Endothelial cell of umbilical vein (primary cell): ENCODE results near the gene ZNRF3. TPM values are rescaled to one million over a fixed set of nuclear protein-coding genes. Genes with fewer than 3 reads are reported as not detected.

ENCODE experiments used
- BruUV-seq: library from RNA; stranded (reverse); fragments of 400-500 nt; replicated peaks from 2 replicates; lab custom pipeline; 2021; lab: Mats Ljungman, UMichigan
- CTCF ChIA-PET: fragments of 300-600, 350-600 bp; sonication (Branson Sonifier 250); formaldehyde crosslinking; loops from one replicate; lab custom pipeline; 2021; ENCODE audit warnings: antibody characterized with exemption, inconsistent platforms; lab: Charles Lee
- POLR2A ChIA-PET: fragments of 300-600, 350-600 bp; sonication (Branson Sonifier 250); formaldehyde crosslinking; loops from one replicate; lab custom pipeline; 2021; ENCODE audit warnings: antibody characterized with exemption, inconsistent platforms; lab: Charles Lee
- DNase-seq: peaks from one replicate; pipeline ENCODE4 v3.0.0-alpha.2; 2011; ENCODE audit warnings: low read depth, low spot score
- FAIRE-seq: peaks from 2 replicates; lab custom pipeline; 2011; peaks lifted over from hg19 to GRCh38; lab: Jason Lieb, UNC
- H2AFZ ChIP-seq: 2 replicates; pipeline ENCODE4 v1.6.0; 2012; ENCODE audit warnings: low read depth, low read length, control low read depth, inconsistent platforms
- H3K27ac ChIP-seq: 2 replicates; pipeline ENCODE4 v1.5.1; 2011; ENCODE audit warnings: low read depth, mild to moderate bottlenecking, control low read depth, low read length, moderate library complexity; ENCODE audit not compliant: insufficient read depth
- H3K27me3 ChIP-seq, 2 experiments: 2 replicates each; pipeline versions ENCODE4 v1.6.0 to v1.6.1; 2011; ENCODE audit warnings: low read length in 2 of 2, mixed read lengths in 1 of 2; ENCODE audit not compliant: control insufficient read depth in 2 of 2, insufficient read depth in 2 of 2
- H3K36me3 ChIP-seq, 2 experiments: 2 replicates in 1 of 2; 3 replicates in 1 of 2; pipeline ENCODE4 v1.5.1; 2011; ENCODE audit warnings: low read length in 2 of 2, mild to moderate bottlenecking in 1 of 2, moderate library complexity in 1 of 2; ENCODE audit not compliant: control insufficient read depth in 2 of 2, insufficient read depth in 2 of 2; ENCODE audit errors: extremely low read depth in 1 of 2
- H3K4me1 ChIP-seq: 3 replicates; pipeline ENCODE4 v1.5.1; 2011; ENCODE audit warnings: mild to moderate bottlenecking, low read length; ENCODE audit not compliant: control insufficient read depth, insufficient read depth; ENCODE audit errors: extremely low read depth
- H3K4me2 ChIP-seq: 2 replicates; pipeline ENCODE4 v1.6.1; 2011; ENCODE audit warnings: low read length, control low read depth, mixed read lengths; ENCODE audit not compliant: insufficient read depth
- H3K4me3 ChIP-seq, 3 experiments: fragments of 200-600 bp in 1 of 3; sonication (generic), shearing (Covaris generic) in 1 of 3; replicated peaks in 1 of 3; 2 replicates each; pipeline ENCODE4 v1.5.1; 2011 to 2016; ENCODE audit warnings: control low read depth in 3 of 3, low read length in 3 of 3, mild to moderate bottlenecking in 2 of 3, inconsistent platforms in 1 of 3, low read depth in 1 of 3, moderate library complexity in 1 of 3; ENCODE audit not compliant: insufficient read depth in 1 of 3
- H3K79me2 ChIP-seq: 2 replicates; pipeline ENCODE4 v1.6.0; 2012; ENCODE audit warnings: low read length, inconsistent platforms; ENCODE audit not compliant: control insufficient read depth, insufficient read depth
- H3K9ac ChIP-seq: replicated peaks from 2 replicates; pipeline ENCODE3; 2011; ENCODE audit warnings: low read length, control low read depth; ENCODE audit not compliant: insufficient read depth; ENCODE audit errors: extremely low read depth
- H3K9me1 ChIP-seq: replicated peaks from 3 replicates; pipeline ENCODE4 v1.6.0; 2011; ENCODE audit warnings: mild to moderate bottlenecking, low read length; ENCODE audit not compliant: control insufficient read depth, insufficient read depth; ENCODE audit errors: extremely low read depth
- H3K9me3 ChIP-seq: replicated peaks from 2 replicates; pipeline ENCODE4 v1.5.1; 2012; ENCODE audit warnings: low read length, inconsistent platforms; ENCODE audit not compliant: control insufficient read depth, insufficient read depth
- H4K20me1 ChIP-seq: replicated peaks from 2 replicates; pipeline ENCODE3; 2011; ENCODE audit warnings: mild to moderate bottlenecking, low read length; ENCODE audit not compliant: control insufficient read depth, insufficient read depth; ENCODE audit errors: extremely low read depth
- EZH2 ChIP-seq: IDR thresholded peaks from 2 replicates; pipeline ENCODE4 v1.6.1; 2012; ENCODE audit warnings: borderline replicate concordance, low read depth, mild to moderate bottlenecking, moderate library complexity, low read length, inconsistent platforms; ENCODE audit not compliant: severe bottlenecking
- FOS ChIP-seq: IDR thresholded peaks from 2 replicates; pipeline ENCODE4 v1.6.1; 2011; ENCODE audit warnings: mild to moderate bottlenecking, low read length, moderate library complexity, borderline replicate concordance; ENCODE audit not compliant: insufficient read depth
- GATA2 ChIP-seq: IDR thresholded peaks from 2 replicates; pipeline ENCODE4 v1.7.0; 2011; ENCODE audit warnings: low read depth, mild to moderate bottlenecking, moderate library complexity, mixed read lengths, low read length; ENCODE audit not compliant: insufficient read length, insufficient read depth
- JUN ChIP-seq: IDR thresholded peaks from 2 replicates; pipeline ENCODE4 v1.6.1; 2011; ENCODE audit warnings: borderline replicate concordance, low read depth; ENCODE audit not compliant: insufficient read length, insufficient read depth
- MAX ChIP-seq: IDR thresholded peaks from 2 replicates; pipeline ENCODE4 v1.6.1; 2011; ENCODE audit not compliant: insufficient read depth, insufficient read length
- MYC ChIP-seq: IDR thresholded peaks from one replicate; pipeline ENCODE4 v1.6.1; 2011; ENCODE audit warnings: mild to moderate bottlenecking, low read depth, low read length
- POLR2A ChIP-seq: IDR thresholded peaks from 2 replicates; pipeline ENCODE4 v1.6.1; 2012; ENCODE audit warnings: low read depth, mild to moderate bottlenecking, control low read depth, low read length
- POLR2AphosphoS5 ChIP-seq: IDR thresholded peaks from 2 replicates; pipeline ENCODE4 v1.6.1; 2012; ENCODE audit warnings: low read depth, mild to moderate bottlenecking, control low read depth, low read length, moderate library complexity; ENCODE audit not compliant: insufficient read depth
- dilution Hi-C: fragments of 300-500 bp; cut with MboI; formaldehyde crosslinking; loops from one replicate; pipeline ENCODE4 v1.15.0; 2019; ENCODE audit warnings: low sequenced_read_pairs; ENCODE audit not compliant: extremely low pct_ligation_motif_present
- intact Hi-C: fragments of 100-400 bp; cut with micrococcal nuclease; formaldehyde crosslinking; loops from one replicate; pipeline ENCODE4 v1.10.0; 2022
- polyA plus RNA-seq, 4 experiments: library from polyadenylated mRNA; depleted of rRNA in 3 of 4; stranded (reverse) in 3 of 4; unstranded in 1 of 4; fragments of >200 nt; gene quantifications; 2 replicates each; pipeline versions ENCODE4 v1.2.1 to v1.2.3, GENCODE V29; 2011 to 2012; ENCODE audit warnings: missing spikeins in 1 of 4
- total RNA-seq: library from RNA; stranded (reverse); gene quantifications from 2 replicates; pipeline ENCODE4 v1.2.3, GENCODE V29; 2021
- TF ChIP-seq, protein P1 (sequence below), 2 donors: IDR thresholded peaks; 1 replicate in 1 of 2; 2 replicates in 1 of 2; pipeline ENCODE4 v1.5.1; 2011; ENCODE audit warnings: low read length in 2 of 2, mild to moderate bottlenecking in 2 of 2, moderate library complexity in 2 of 2, control low read depth in 1 of 2, inconsistent platforms in 1 of 2, low read depth in 1 of 2; ENCODE audit not compliant: insufficient read depth in 1 of 2; ENCODE audit errors: extremely low read depth in 1 of 2

ZNRF3 gene
- total and polyA plus RNA-seq, 2 donors (not counting 3 experiments of a cell fraction or from before 2014, with no cell fraction given), result 2.7 to 5.2 TPM

DNA sequence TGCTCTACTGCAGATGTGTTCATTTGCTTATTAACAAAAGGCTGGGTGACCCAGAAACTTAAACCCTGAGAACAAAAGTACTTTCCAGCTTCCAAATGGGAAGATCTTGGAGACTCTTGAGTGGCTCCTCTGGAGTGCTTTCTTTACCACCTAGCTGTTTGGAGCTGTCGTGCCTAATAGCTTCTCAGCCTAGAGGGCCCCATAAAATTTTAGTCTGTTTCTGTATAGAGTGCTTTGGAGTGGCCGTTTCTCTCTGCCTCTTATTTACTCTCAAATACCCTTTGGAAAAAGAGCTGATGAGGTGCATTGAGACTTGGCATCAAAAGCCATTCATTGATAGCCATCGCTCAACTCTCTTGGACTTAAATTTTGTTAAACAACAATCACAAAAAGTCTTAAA is 50.7 kb downstream of the ZNRF3 start:
- no peak overlapping the region for H3K9ac ChIP-seq
- H3K79me2 ChIP-seq, result no peaks in the 10 kb centered on the region
- dilution Hi-C loops, result no loop called here
- DNase-seq, result no peak
- no peak overlapping the region for H3K4me3 ChIP-seq
- TF ChIP-seq, protein P1, sequence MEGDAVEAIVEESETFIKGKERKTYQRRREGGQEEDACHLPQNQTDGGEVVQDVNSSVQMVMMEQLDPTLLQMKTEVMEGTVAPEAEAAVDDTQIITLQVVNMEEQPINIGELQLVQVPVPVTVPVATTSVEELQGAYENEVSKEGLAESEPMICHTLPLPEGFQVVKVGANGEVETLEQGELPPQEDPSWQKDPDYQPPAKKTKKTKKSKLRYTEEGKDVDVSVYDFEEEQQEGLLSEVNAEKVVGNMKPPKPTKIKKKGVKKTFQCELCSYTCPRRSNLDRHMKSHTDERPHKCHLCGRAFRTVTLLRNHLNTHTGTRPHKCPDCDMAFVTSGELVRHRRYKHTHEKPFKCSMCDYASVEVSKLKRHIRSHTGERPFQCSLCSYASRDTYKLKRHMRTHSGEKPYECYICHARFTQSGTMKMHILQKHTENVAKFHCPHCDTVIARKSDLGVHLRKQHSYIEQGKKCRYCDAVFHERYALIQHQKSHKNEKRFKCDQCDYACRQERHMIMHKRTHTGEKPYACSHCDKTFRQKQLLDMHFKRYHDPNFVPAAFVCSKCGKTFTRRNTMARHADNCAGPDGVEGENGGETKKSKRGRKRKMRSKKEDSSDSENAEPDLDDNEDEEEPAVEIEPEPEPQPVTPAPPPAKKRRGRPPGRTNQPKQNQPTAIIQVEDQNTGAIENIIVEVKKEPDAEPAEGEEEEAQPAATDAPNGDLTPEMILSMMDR (IDR thresholded peaks at IDR 0.05; ENCODE audit: extremely low read depth in 1 of 2, insufficient read depth in 1 of 2, low read depth in 1 of 2, low read length in 2 of 2), result no peak
- TF ChIP-seq POLR2A (no peak), MAX (no peak), JUN (no peak), FOS (no peak), POLR2AphosphoS5 (no peak), MYC (no peak), EZH2 (no peak), GATA2 (no peak)
- H3K36me3 ChIP-seq, result no peaks in the 10 kb centered on the region
- H4K20me1 ChIP-seq, result no peaks in the 10 kb centered on the region
- CTCF ChIA-PET, result interaction anchor here (0.9 to 1.6 kb wide), 4 partner anchors 9 to 84 kb away, joined by 3 to 5 read pairs (median 3); no protein-coding TSS in a partner anchor
- H3K4me1 ChIP-seq, result peaks cover 14% of the 10 kb centered on the region
- no peaks in the 10 kb centered on the region for H3K9me3 ChIP-seq
- H3K4me2 ChIP-seq, result no peak overlapping the region
- POLR2A ChIA-PET, result no interaction called here
- no peaks in the 10 kb centered on the region for H3K27me3 ChIP-seq
- no peak overlapping the region for H2AFZ ChIP-seq
- no TSS peak for BruUV-seq
- no peak overlapping the region for H3K27ac ChIP-seq
- intact Hi-C loops, result loop anchor here (5.0 kb wide), 1 partner anchor 98 kb away; no protein-coding TSS in a partner anchor
- FAIRE-seq, result no peak
- no peaks in the 10 kb centered on the region for H3K9me1 ChIP-seq
